ENCODE results near the gene PARK7. TPM values are rescaled to one million over a fixed set of nuclear protein-coding genes. Genes with fewer than 3 reads are reported as not detected.
"Not testable (repeated sequence)": the region's sequence is repeated elsewhere in the genome, so short reads cannot be mapped to it uniquely, and the experiment has no call there.

The PARK7 gene
- total RNA-seq, 1 donor from 2014 or later = 307 TPM

DNA sequence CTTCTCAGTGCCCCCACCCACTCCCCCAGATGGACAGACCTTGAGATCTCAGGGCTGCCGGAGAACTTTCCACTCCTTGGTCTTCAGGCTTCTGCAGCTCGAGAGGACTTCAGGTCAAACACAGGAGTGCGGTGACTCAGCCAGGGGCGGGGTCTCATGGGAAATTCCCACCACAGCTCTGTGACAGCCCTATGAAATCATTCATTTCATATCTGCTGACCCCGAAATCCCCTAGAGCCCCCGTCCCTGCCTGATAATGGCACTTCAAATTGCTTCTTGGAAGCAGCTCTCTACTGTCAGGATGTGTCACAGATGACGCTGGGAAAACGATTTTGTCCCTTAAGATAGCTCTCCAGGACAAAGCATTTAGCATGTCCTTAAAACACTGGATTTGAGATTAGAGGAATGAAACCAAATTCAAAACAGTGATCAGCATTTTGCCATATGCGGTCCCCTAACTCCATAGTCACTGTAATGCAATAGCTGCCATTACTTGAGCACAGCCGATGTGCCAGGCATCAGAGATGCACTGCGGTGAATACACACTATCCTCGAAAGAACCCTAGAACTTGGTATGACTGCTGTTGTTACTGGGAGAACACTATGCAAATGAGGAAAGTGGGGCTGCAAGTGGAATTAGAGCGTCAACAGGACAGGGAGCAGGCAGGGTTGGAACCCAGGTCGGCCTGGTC is 20.6 kb upstream of the PARK7 start, which contains the start of gene TNFRSF9:
TNFRSF9 (minus strand) TSS at position 95 of the 692 bp plus-strand sequence. CDS start 845 bp downstream, outside the sequence.
- no peak for FAIRE-seq
- TF ChIP-seq, protein P1, sequence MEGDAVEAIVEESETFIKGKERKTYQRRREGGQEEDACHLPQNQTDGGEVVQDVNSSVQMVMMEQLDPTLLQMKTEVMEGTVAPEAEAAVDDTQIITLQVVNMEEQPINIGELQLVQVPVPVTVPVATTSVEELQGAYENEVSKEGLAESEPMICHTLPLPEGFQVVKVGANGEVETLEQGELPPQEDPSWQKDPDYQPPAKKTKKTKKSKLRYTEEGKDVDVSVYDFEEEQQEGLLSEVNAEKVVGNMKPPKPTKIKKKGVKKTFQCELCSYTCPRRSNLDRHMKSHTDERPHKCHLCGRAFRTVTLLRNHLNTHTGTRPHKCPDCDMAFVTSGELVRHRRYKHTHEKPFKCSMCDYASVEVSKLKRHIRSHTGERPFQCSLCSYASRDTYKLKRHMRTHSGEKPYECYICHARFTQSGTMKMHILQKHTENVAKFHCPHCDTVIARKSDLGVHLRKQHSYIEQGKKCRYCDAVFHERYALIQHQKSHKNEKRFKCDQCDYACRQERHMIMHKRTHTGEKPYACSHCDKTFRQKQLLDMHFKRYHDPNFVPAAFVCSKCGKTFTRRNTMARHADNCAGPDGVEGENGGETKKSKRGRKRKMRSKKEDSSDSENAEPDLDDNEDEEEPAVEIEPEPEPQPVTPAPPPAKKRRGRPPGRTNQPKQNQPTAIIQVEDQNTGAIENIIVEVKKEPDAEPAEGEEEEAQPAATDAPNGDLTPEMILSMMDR (IDR thresholded peaks at IDR 0.05; ENCODE audit: insufficient read depth, low read length, severe bottlenecking) = no peak

DNA sequence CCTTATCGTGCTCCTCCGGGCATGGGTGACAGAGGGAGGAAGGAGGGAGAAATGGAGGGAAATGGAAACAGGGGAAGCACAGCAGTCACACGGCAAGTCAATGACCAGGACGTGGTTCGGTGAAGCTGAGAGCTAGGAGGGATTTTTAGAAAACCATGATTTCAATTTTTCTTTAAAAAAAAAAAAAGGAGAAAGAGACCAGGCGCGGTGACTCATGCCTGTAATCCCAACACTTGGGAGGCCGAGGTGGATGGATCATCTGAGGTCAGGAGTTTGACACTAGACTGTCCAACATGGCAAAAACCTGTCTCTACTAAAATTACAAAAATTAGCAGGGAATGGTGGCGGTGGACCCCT is 20.1 kb upstream of the PARK7 start:
- FAIRE-seq (no peak), DNase-seq (ENCODE audit: low read depth) (no peak)
- Histone ChIP-seq H3K27me3 (ENCODE audit: control insufficient read depth, insufficient read depth, low read length) (peaks cover 12% of the 10 kb centered on the region), H3K36me3 (ENCODE audit: control insufficient read depth, insufficient read depth, low read length) (no peaks in the 10 kb centered on the region), H3K4me3 (ENCODE audit: low read depth, low read length) (no peak overlapping the region)
- TF ChIP-seq, protein P1 (IDR thresholded peaks at IDR 0.05; ENCODE audit: insufficient read depth, low read length, severe bottlenecking) = no peak

More for the DNA sequence above, 20.6 kb upstream of the PARK7 start, which contains the start of gene TNFRSF9:
- peak; percentile 78 for DNase-seq (ENCODE audit: low read depth)
- Histone ChIP-seq H3K4me3 (ENCODE audit: low read depth, low read length) (no peak within 1 kb of the TSS), H3K36me3 (ENCODE audit: control insufficient read depth, insufficient read depth, low read length) (no peaks in the 10 kb centered on the region), H3K27me3 (ENCODE audit: control insufficient read depth, insufficient read depth, low read length) (peaks cover 12% of the 10 kb centered on the region)

DNA sequence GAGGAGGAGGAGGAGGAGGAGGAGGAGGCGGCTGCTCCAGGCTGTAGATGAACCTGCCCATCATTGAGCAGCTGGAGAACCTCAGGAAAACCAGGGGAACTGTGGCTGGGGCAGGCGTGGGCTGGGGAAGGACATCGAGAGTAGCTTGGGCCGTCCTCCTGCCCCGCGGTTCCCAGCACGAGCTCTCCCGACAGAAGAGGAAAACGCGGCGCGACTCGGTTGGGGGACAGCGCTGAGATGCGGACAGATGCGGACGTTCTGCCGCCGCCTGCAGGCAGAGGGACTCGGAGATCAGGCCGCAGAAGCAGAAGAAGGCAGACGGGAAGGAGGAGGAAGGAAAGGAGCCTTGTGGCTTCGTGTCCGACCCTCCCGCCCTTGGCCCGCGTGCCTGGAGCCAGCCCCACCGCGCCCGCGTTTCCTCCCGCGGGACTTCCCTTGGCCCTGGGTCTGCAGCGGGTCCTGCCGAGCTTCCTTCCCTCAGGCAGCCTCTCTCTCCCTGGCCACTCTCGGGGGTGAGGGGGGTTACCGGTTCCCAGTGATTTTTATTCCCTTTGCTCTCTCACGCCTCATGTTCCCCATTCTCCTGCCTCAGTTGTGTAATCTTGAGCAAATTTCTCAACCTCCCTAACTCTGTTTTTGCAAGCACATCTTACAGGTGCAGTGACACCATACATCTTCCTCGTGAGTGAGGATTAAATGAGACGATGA is 19.1 kb upstream of the PARK7 start:
- TF ChIP-seq, protein P1 (IDR thresholded peaks at IDR 0.05; ENCODE audit: insufficient read depth, low read length, severe bottlenecking) = peak; percentile 55
- FAIRE-seq = no peak
- DNase-seq (ENCODE audit: low read depth) = no peak
- Histone ChIP-seq H3K4me3 (ENCODE audit: low read depth, low read length) (peak overlapping the region; percentile 20), H3K36me3 (ENCODE audit: control insufficient read depth, insufficient read depth, low read length) (no peaks in the 10 kb centered on the region), H3K27me3 (ENCODE audit: control insufficient read depth, insufficient read depth, low read length) (peaks cover 9% of the 10 kb centered on the region)

DNA sequence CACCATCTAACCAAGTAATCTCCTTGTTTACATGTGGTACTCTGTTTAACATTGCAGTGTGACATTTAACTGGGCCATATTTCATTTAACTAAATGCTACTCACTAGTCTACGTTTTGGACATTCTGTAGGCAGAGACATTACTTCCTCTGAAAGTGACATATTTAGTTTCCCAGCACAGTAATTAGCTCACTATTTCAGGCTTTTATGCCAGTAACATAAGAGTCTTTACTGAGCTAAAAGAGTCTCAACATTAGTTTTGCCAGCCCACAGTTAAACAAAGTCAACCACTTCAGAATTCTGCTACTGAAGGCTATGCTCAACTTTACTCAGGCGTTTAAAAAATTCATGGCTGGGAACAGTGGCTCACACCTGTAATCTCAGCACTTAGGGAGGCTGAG is 18.3 kb upstream of the PARK7 start:
- no peak for DNase-seq (ENCODE audit: low read depth)
- no peak for FAIRE-seq
- H3K36me3 ChIP-seq (ENCODE audit: control insufficient read depth, insufficient read depth, low read length) = no peaks in the 10 kb centered on the region
- peaks cover 9% of the 10 kb centered on the region for H3K27me3 ChIP-seq (ENCODE audit: control insufficient read depth, insufficient read depth, low read length)
- H3K4me3 ChIP-seq (ENCODE audit: low read depth, low read length) = no peak overlapping the region
- TF ChIP-seq, protein P1 (IDR thresholded peaks at IDR 0.05; ENCODE audit: insufficient read depth, low read length, severe bottlenecking) = no peak

DNA sequence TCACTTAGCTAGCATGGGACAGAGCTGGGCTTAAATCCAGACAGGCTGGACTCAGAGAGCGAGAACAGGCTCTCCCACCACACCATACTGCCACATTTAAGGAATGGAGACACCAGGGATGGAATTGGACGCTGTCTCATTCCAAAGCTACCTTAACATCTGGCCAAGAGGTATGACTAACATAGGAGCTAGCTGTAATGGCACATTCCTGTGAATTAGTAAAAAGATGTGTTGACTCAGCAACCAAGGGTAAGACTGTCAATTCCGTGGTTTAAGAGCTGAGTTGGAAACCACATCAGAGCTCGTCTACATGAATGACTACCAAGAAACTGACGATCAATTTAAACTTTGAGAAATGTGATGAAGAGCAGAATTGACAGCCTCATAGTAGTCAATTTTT is 12.6 kb upstream of the PARK7 start:
- DNase-seq (ENCODE audit: low read depth) = peak; percentile 84

DNA sequence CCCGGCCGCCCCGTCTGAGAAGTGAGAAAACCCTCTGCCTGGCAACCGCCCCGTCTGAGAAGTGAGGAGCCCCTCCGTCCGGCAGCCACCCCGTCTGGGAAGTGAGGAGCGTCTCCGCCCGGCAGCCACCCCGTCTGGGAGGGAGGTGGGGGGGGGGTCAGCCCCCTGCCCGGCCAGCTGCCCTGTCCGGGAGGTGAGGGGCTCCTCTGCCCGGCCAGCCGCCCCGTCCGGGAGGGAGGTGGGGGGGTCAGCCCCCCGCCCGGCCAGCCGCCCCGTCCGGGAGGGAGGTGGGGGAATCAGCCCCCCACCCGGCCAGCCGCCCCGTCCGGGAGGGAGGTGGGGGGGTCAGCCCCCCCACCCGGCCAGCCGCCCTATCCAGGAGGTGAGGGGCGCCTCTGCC is 8.7 kb upstream of the PARK7 start:
- not testable (repeated sequence) for FAIRE-seq; DNase-seq (ENCODE audit: low read depth); H3K36me3 ChIP-seq (ENCODE audit: control insufficient read depth, insufficient read depth, low read length); H3K27me3 ChIP-seq (ENCODE audit: control insufficient read depth, insufficient read depth, low read length); H3K4me3 ChIP-seq (ENCODE audit: low read depth, low read length)

More for the DNA sequence above, 12.6 kb upstream of the PARK7 start:
- TF ChIP-seq, protein P1 (IDR thresholded peaks at IDR 0.05; ENCODE audit: insufficient read depth, low read length, severe bottlenecking) = no peak
- Histone ChIP-seq H3K4me3 (ENCODE audit: low read depth, low read length) (no peak overlapping the region), H3K36me3 (ENCODE audit: control insufficient read depth, insufficient read depth, low read length) (no peaks in the 10 kb centered on the region), H3K27me3 (ENCODE audit: control insufficient read depth, insufficient read depth, low read length) (no peaks in the 10 kb centered on the region)
- peak; percentile 13 for FAIRE-seq
